NCI-H2107 treated with DMSO at 0.1 percent for 48 hours (cell line): Measurements from ENCODE around the gene ALDH3B1.

Experiments
- DNase-seq: peaks from one replicate; lab custom pipeline; 2025; ENCODE audit not compliant: unreplicated experiment; lab: John Stamatoyannopoulos, UW

The ALDH3B1 gene

DNA sequence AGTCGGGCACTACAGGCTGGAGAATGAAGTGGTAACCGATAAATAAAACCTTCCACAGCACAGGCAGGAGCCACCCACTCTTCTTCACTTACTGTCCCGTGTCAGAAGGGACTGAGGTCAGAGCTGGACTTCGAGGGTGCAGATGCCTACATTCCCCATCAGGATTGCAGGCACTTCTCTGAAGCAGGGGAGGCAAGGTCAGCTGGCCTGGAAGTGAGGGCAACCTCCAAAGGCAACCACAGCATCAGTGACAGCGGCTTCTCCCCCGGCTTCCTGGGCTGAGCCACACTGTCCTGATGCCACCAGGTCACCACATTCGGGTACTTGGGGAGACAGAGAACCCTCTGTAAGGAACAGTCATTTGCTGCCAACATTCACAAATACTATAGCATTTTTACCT lies 51.4 kb downstream of the ALDH3B1 start:
- no peak for DNase-seq

DNA sequence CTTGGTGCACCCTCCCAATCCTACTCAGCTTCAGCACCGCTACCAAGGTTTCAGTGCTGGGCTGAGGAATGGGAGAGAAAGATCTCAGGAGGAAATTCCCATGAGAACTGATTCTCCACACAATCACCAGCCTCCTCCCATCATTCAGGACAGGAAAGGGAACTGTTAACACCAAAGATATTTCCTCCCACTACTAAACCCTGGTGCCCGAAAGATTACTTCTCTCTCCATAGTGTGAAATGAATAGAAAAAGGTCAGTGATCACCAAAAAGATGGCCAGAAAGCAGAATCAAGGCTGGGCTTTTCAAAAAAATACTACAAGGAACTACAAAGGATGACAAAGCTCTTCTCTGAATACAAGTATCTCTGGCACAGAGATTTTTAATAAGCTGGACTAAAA lies 54.8 kb downstream of the ALDH3B1 start:
- no peak for DNase-seq

DNA sequence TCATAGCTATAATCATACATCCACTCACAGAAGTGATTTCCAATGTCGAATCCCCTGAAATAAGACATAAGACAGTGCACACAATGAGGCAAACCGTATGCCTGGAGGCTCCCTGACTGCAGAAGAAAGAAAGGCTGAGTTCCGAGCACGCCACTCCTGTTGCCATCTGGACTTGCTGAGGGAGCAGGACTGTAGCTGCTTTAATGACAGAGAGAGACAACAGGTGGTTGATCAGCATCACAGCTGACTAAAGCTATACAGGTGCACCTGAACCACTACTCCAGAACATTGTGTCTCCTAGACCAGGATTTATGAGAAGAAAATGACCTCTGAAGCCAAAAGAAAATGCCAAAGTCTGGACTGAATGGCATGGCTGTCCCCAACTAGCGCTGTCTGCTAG lies 55.7 kb downstream of the ALDH3B1 start:
- no peak for DNase-seq

DNA sequence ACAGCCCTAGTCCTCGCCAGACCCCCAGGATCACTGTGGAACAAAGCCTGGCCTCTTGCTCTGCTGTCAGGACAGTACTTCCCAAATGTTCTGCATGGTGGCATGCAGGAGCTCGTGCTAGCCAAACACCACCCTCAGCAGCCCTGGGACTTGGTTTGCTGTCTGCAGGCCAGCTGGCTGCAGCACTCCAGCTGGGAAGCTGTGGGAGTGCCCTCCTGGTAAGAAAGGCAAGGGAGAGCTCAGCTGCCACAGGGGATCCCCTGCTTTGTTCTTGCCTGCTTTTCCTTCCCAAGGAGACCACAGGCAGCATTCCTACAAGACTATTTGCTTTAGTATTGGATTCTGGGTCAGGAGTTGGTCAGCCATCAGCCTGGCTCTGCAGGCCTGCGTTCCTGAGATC lies 56.6 kb downstream of the ALDH3B1 start:
- peak; percentile 9 for DNase-seq

DNA sequence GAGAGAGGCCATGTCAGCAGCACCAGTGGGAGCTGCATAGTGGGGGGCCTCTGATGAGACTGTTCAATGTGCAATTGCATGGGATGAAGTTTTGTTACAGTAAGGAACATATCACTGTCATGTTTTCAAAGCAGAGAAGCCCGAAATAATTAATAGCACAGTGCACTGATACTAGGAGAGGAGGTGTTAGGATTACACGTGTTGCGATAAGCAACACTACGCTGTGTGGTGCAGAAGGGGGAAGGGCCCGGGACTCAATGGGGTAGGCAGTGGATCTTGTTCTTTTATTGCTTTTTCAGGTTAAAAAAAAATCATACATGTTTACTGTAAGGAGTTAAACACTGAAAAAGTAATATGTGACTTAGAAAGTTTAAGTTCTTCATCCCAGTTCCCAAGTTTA lies 57.9 kb downstream of the ALDH3B1 start:
- DNase-seq: no peak

DNA sequence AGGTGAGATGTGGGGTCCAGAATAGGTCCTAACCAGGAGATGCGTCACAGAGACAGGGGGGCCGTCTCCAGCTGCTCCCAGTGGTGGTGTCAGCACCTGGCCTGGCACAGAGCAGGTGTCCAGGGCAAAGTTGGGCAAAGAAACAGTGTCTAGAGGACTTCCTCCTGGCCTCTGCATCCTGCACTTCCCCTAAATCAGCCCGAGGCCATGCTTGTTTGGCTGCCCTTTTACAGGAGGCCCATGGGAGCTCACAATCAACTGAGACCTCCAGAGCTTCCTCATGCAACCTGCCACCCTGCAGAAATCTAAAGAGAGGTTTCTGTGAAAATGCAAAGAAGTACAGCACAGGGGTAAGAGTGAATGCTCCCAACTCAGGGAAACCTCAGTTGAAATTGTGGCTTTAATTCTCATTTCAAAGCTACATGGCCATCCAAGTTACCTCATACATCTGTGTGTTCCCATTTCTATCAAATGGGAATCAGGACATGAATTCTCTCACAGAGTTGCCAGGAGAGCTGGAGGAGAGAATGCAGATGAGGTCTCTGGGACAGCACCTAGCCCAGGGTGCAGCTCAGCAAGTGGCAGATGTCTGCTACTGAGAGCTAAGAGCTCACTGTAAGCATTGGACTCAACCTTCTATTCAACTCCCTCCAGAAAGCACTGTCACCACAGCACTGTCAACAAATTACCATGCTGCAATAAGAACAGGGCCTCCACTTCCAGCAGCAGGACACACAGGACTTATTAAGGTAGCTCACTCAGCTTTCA lies 61.3 kb downstream of the ALDH3B1 start:
- DNase-seq: no peak

DNA sequence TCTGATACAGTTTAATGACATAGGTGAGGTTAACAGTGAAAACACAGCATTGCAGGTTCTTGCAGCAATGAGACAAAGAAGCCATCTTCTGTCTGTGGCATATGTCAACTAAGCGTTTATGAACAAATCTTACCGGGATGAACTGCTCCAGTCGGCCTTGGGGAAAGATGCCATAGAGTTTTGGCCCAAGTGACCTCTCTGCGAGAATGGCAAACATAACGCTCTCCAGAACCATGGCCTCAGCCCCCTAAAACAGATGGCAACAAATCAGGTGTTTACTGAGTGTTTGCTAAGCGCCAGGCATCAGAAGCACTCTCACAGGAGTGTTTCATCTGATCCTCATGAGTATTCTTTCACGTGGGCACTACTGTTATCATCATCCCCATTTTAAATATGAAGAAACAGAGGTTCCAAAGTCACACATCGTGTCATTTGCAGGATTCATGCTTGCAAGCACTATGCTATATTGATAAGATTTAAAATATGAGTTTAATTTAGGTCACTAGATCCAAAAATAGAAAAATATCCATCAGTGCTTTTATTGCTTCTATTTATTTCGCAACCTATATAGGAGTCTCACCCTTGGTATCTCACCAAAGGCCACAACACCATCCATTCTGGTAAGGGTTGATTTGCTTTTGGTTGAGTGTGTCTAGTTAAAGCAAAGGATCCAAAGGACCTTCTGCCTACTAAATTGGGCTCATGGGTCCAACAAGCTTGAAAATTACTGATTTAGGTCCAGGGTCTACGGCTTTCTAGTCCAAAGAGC lies 64.6 kb downstream of the ALDH3B1 start:
- DNase-seq: no peak

DNA sequence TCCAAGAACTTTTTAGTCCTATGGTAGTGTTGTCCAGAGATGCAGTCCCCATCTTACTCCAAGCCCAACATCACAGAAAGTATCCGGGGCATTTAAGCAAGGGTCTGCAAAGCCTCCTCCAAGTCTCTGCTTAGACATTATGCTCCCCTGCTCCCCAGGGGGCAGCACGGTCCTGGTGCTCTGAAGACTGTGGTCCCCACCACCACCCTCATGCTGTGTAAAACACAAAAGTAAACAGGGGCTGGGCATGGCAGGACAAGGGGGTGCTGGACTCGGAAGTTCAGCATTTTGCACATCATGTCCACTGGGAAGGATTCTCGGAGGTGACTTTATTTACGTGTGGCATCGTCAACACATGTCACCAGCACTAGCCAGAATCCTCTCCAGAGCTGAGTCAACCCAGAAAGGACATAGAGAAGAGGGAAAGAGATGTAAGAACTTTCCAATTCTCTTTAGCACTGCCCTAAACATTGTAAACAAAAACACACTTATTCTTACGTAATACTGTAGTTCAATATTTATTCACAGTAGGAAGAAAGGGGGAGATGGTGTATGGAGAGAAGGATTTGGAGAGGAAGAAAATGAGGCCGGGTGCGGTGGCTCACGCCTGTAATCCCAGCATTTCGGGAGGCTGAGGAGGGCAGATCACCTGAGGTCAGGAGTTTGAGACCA lies 66.4 kb downstream of the ALDH3B1 start:
- no peak for DNase-seq

DNA sequence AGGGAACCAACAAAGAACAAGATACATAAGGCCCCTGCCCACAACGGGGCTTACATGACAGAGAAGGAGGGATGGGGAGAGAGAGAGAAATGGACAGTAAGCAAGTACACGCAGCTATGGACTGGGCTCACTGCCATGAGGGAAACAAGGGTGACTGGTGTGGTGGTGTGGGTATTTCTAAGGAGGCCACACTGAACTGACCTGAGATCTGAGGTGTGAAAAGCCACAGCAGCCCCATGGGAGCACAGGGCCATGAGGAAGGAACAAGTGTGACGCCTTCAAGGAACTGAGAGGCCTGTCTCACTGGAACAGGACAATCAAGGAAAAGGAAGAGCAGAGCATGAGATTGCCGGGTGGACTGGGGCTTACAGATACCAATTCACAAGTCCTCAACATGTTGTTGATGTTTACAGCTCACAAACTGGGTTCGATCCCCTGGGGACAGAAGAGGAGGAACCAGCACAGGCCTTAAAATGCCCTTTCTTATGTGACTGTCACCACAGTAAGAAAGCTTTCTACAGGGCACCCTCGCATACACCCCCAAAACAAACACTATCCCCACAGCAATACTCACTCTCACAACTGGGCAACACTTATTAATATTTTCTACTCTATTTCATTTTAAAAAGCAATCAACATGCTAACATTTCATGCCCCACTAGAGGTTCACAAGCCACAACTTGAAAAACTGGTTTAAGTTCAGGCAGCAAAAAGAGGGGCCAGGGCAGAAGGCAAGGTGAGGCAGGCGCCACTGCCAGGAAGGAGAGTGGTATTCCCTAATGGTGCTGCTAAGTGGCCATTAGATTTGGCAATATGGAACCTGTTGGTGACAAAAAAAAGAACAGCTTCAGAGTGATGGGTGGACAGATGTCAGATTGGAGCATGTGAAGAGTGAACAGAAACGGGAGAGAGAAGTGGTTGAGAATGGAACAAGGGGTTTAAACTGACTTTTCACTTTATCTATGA lies 67.8 kb downstream of the ALDH3B1 start:
- no peak for DNase-seq
